HG03135 (cell line): Measurements from ENCODE around the gene MTARC2.

Experiments used
- ATAC-seq: cut with Tn5 transposase; IDR thresholded peaks from one replicate; pipeline ENCODE4 v1.9.1; 2021; ENCODE audit warnings: mild to moderate bottlenecking, moderate library complexity; ENCODE audit not compliant: unreplicated experiment

Gene MTARC2

DNA sequence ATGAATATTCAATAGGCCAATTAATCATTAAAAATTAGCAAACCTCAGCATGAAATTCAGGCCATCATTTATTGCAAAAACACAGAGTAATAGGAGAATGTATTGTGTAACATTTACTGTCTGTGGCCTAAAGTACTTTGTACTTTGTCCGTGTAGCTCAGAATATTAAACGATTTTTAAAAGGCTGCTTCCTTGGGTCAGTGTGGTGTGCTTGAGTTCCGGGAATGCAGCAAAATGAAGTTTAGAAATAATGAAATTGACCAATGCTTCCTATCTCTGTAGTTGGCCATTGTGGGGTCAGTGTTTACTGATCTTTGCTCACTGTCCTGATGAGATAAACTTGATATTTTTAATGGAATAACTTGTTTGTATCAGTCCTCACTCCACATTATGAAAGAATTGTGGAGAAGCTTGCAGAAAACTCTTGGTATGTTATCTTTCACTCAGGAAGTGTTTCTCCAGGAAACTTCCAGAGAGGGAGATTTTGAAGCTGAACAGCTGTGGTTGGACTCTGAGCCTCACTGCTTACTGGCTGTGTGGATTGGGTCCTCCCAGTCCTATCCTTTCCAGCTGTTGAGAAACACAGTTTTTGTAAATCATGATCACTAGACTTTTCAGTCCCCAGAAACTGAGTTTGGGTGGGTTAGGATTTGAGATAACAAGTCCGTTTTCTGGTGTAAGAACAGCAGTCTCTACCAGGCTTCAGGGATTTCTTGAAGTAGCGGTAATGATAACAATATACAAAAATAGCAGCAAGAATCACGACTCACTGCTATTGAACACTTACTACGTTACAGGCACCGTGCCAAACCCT, 19.4 kb downstream of the MTARC2 start:
- ATAC-seq = no peak

GRCh38 chr1:220768126-220768601, 20.0 kb downstream of the MTARC2 start:
- ATAC-seq = no peak

DNA sequence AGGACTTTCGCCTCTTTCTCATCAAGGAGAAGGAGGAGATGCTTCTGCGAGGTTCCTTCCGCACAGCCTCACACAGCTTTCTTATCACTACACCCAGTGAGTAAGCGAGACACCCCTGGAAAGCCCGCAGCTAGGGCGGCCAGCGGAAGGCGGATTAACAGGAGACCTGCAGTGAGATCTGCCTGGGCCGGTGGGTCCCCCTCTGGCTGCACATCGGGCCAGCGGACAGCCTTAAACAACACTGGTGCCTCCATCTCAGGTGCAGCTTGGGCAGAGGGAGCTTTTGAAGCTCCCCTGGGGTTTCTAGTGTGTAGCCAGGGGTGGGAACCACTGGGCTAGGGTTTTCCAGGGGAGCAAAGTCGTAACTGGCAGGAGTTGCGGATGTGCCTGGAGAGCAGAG, 21.1 kb downstream of the MTARC2 start:
- ATAC-seq = no peak

DNA sequence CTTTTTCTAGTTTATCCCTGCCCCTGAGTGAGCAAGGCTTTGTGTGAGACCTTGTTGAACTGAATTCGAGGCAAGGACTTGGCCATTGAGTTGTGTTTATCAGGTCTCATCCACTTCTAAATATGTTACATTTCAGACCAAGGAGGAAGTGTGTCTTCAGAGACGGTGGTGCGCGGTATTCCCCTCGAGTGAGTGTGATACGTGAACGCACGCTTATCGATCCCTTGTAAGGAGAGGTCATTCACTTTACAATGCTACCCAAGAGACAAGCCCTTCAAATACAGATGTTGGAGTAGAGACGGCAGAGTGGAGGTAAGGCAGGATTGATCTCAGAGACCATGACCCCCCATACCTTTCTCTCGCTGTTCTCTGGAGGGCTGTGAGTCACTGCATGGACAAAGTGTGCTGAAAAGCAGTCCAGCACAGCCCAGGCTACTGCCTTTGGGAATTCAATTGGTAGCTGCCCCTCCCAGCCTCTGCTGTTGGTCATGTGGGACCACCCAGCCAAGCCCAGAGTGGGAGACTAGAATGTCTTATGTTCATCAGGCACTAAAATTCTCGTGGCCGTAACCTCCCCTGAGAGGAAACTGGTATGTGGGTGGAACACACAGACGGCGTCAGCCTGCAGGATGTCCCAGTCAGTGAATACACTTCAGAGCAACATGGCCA, 22.3 kb downstream of the MTARC2 start:
- peak; percentile 54 for ATAC-seq

DNA sequence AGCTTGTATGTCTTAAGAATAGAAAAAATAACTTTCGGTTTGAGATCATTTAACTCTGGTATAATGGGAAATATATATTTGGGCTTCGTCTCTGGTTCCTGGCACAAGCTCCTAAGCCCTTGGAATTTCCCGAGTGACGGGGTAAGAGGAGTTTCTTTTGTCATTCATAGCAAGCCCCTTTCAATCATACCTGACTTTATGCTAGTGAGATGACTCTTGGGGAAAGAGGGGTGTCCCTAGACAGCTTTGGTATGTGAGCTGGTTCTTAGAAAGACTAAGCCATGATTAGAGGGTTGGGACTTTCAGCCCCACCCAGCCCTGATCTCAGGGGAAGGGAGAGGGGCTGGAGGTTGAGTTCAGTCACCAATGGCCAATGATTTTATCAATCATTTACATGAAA, 24.7 kb downstream of the MTARC2 start:
- ATAC-seq = no peak

- no peak for ATAC-seq
These were observed 27.2 kb downstream of the MTARC2 start for GRCh38 chr1:220775240-220775853.

GRCh38 chr1:220776254-220776653, 28.1 kb downstream of the MTARC2 start:
- no peak for ATAC-seq

- peak; percentile 73 for ATAC-seq
These were observed 28.7 kb downstream of the MTARC2 start for GRCh38 chr1:220776720-220777326.

- no peak for ATAC-seq
These were observed 35.3 kb downstream of the MTARC2 start for GRCh38 chr1:220783453-220783852.

DNA sequence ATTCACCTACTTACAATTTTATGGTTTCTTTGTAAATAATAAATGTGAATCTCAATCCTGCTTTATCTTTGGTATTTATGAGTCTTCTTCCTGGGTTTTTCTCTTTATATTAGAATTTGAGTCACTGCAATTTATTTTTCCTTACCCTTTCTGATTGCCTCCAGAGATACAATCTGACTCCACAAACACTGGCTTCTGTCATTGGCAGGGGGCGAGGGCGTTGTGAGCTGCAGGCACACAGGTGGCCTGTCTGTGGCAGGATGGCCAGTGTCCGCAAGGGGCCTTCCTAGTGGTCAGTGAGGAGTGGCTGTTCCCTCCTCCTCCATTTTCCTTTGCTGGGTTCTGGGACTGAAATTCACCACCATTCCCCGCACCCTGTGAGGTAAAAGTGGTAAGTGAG, 36.6 kb downstream of the MTARC2 start:
- ATAC-seq = no peak

DNA sequence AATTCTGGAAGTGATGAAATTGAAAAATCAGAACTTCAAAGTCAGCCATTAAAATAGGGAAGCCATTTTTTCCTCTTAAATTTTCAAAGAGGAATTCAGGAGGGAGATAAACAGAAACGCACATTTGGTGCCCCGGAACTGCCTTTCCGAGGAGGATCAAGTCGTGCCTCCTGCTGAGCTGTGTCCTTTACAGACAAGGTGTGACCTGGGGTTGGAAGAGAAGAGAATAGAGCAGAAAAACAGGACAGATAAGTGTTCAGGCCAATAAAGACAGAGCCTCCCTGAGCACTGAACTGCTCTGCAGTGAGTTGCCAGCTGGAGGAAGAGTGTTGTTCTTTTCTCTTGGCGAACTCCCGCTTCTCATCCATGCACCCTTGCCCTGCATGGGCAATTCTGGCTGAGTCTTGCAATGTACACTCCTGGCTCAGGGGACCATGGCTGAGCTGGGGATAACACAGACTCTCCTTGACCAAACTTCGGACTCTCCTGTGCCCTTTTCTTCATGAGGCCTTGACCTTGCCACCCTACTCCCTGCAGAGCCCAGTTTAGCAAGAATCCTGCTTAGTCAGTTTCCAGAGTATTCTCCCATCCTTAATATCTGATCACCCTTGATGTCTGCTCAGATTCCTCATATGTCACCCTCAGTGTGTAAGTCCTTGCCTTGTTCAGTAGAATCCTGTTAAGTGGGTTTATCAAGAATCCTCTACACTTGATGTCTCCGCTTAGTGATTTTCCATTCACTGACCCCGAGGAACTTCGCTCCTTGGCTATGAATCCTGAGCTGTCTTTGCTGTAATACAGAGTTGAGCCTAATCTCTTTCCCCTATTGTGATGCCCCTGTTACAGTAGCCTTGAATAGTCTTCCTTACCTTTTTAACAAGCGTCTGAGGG, 37.3 kb downstream of the MTARC2 start:
- no peak for ATAC-seq

DNA sequence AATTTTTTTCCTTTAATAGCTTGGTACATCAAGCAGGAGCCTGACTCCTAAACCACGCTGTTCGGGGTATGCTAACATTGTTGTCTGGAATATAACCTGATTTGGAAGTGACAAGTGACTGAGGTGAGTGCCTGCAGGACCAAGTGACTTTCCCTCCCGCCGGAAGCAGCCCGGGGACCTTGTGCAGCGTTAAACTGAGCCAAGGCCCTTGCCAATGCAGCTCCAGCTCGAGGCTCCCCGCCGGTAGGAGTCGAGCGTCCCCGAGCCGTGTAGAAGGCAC, 37.9 kb downstream of the MTARC2 start:
- ATAC-seq = peak; percentile 19

DNA sequence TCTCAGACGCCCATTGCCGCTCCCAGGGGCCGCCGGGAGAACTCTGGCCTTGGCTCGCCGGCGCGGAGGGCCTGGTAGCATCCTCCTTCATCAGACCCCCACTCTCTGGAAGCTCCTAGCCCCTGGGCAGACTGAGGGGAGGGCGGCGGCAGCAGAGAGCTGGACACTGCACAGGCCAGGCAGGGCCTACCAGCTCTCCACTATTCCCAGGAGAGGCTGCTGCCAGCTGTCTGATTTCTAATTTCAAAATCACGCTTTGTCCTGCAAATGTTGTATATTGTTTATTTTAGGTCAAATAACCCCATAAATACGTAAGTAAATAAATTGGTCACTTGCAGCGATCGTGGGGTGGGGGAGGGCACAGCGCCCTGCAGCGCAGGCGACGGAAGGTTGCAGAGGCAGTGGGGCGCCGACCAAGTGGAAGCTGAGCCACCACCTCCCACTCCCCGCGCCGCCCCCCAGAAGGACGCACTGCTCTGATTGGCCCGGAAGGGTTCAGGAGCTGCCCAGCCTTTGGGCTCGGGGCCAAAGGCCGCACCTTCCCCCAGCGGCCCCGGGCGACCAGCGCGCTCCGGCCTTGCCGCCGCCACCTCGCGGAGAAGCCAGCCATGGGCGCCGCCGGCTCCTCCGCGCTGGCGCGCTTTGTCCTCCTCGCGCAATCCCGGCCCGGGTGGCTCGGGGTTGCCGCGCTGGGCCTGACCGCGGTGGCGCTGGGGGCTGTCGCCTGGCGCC, 38.4 kb downstream of the MTARC2 start, which contains the start of gene MTARC1:
Gene MTARC1, plus strand, starts transcription at position 577 of the 732 bp plus-strand sequence. Its CDS starts 32 bp downstream, at position 609.
- ATAC-seq = peak; percentile 65

DNA sequence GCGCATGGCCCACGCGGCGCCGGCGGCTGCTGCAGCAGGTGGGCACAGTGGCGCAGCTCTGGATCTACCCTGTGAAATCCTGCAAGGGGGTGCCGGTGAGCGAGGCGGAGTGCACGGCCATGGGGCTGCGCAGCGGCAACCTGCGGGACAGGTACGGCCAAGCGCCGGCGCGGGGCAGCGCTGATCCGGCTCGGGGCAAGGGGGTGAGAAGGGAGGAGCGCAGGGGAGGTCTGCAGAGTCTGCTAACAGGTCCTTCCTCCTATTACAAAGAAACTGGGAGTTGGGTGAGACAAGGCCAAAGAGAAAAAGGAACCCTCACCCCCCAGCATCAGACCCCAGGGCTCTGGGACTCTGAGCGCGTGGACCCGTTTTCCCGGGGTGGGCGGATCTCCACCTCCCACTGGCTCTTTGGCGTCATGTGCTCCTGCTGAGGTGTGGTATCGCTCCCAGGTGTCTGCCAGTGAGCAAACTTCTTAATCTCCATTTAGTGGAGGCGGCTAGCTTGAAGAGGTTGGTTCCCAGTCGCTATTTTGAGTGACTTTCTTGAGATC, 39.0 kb downstream of the MTARC2 start:
- no peak for ATAC-seq

DNA sequence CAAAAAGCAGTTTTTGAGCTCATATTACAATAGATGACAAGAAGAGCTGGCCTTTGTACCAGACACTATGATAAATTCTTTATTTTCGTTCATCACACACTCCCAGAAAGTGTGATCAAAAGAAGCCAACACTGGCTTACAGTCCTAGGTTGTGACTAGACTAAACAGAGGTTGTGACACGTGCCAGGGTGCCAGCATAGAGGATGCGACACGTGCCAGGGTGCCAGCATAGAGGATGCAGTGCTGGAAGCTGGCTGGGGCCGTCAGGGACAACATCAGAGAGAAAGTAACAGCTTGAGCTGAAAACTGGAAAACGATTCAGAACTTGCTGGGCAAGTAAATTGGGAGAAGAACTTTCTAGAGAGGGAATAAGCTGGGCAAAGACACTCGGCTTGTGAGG, 40.8 kb downstream of the MTARC2 start:
- no peak for ATAC-seq

- ATAC-seq = no peak
These were observed 41.5 kb downstream of the MTARC2 start for GRCh38 chr1:220789532-220790147.

GRCh38 chr1:220791285-220791684, 43.2 kb downstream of the MTARC2 start:
- ATAC-seq = no peak

DNA sequence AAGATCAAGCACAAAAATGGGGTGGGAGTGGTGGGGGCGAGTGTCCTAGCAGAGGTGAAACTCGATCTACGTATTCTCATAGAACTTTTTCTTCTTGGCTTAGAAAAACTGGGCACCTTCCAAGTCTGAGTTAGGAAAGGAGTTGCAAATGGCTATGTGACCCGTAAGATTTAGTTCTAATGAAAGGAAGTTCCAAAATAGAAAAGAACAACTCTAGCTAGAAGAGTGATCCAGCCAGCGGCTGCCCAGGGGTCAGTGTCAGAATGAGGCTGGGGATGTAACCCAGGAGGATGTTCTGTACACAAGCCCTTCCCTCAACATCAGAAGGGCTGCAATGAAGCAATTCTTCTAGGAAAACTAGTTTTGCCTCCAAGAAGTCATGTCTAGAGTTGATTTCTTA, 43.8 kb downstream of the MTARC2 start:
- no peak for ATAC-seq

DNA sequence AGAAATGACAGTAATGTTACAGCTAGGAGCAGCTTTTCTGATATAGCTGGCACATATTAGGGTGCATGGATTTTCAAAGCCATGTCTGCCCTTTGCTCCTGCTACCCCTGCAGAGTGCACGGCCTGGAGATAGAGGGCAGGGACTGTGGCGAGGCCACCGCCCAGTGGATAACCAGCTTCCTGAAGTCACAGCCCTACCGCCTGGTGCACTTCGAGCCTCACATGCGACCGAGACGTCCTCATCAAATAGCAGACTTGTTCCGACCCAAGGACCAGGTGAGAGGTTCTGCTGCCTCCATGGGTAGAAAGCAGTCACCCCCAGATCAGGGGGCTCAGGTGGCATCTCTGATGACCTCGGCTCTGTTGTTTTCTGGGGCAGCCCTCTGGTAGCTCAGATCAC, 48.4 kb downstream of the MTARC2 start:
- no peak for ATAC-seq
